NCI-H146 (cell line): ENCODE measurements around the gene ADRA2C.
"Not testable (repeated sequence)": the region's sequence is repeated elsewhere in the genome, so short reads cannot be mapped to it uniquely, and the experiment has no call there.

Source experiments
- DNase-seq: peaks from one replicate; lab custom pipeline; 2025; lab: John Stamatoyannopoulos, UW

Gene ADRA2C

DNA sequence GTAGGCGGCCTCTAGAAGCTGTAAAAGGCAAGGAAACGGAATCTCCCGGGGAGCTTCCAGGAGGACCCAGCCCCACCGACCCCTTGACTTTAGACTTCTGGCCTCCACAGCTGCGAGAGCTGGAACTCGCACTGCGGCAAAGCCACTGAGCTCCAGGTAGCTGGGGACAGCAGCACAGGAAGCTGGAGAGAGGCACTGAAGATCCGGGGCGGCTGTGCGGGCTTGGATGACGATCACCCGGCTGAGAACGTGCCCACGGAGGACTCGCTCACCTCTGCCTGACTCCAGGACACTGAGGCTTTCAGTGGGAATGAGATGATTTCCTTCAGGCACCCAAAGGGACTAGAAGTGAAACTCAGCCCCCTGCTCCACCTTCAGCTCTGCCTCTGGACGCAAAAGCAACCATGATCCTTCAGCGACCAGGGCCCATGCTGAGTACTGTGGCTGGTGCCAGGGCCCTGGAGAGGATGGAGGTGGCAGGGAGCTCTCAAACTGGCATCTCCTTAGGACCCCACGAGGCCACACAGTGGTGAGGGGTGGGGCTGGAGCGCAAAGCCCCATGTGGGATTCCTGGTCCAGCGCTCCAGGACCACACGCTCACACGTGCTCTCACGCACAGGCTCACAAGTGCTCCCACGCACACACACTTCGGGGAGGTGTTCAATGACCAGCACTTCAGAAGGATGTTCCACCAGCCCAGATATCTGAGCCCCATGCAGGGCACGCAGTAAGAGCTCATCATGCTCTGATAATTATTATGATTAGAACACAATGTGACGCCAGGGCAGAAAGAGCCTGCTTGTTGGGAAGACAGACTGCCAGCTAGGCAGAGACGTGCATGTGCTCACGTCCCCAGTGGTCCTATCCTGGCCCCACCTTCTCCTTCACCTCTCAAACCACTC is 47.2 kb downstream of the ADRA2C start:
- DNase-seq, result no peak

DNA sequence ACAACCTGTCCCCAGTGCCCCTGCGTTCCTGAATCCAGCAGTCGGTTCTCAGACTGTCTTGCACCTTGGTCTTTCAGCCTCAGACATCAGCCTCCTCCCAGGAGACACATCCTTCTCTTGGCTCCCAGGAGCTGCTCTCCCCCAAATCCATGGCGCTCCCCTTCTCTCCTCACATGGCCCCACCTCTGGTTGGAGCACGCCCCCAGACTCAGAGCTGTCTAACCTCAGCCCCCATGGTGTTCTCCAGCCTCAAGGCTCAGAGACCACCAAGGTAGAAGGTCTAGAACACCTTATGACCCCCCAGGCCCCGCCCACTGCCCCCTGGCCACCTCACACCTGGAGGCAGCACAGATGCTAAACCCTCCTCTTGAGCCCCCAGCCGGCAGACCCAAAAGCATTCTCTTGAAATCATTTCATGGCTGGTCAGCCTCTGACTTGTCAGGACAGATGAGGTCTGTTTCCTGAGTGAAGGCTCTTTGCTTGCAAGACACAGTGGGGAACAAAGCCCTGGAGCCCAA is 47.9 kb downstream of the ADRA2C start:
- no peak for DNase-seq

DNA sequence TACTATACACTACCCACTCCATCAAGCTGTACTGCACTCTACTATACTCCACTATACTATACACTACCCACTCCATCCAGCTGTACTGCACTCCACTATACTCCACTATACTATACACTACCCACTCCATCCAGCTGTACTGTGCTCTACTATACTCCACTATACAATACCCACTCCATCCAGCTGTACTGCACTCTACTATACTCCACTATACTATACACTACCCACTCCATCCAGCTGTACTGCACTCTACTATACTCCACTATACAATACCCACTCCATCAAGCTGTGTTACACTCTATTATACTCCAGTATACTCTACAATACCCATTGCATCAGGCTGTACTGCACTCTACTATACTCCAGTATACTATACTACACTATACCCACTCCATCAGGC is 48.7 kb downstream of the ADRA2C start:
- not testable (repeated sequence) for DNase-seq

DNA sequence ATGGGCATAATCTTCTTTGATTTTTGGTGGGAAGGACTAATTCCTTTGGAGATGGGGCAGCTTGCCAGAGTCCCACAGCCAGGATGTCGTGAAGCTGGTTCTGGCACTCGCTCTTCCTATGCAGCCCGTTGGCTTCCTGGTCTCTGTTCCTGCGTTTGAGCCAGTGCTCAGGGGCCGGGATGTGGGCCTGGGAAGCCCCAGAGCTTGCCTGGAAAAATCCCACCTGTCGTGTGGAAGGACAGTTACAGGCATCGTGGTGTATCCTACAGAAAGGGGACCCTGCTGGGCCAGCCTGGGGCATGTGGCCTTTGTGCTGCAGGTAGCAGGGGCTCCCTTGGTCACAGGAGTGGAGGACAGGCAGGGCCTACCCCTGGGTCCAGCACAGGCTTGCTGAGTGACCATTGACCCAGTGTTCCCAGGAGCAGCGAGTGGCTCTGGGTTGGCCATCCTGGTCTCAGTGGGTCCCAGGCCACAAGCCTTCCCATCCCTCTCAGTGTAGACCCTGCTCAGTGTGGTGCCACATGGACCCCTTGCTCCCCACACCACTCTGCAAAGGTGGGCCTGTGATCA is 50.2 kb downstream of the ADRA2C start:
- no peak for DNase-seq

DNA sequence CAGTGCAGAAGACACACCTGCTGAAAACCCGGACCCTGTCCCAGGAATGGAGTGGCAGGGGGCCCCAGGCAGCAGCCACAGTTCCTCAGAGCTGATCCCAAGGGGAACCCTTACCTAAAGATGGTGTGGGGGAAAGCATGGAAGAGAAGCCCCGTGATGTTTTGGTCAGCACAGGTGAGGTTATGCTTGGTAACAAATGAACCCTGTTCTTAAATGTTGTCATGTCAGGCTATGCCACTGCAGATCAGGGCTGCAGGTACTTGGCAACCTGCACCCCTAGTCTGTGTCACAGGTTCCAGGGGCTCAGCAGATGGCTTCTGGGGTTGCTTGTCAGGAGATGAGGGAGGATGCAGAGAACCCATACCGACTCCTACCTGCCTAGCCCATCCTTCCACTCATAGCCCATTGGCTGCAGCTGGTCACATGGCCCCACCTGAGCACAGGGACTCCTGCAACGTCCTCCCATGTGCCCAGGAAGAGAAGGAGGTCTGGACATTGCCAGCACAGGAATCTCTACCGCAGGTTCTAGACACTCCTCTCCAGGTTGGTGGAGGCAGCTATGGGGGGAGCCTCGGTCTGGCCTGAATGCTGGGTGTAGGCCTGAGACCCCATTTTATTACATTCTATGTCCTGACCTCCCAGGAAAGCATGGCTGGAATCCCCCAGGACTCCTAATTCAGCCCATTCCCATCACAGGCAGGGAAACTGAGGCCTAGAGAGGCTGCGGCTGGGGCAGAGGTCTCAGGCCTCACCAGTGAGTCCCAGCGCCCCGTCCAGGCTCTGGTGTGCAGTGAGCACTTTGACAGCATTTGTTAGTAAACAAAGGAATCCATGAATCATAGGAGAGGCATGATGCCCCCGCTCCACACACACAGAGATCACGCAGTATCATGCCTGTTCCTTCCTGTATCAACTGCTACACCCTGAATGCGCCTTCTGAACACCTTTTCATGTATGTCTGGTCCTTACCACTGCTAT is 51.1 kb downstream of the ADRA2C start:
- no peak for DNase-seq
